HepG2 (cell line): ENCODE data around the gene MRE11. TPM values are rescaled to one million over a fixed set of nuclear protein-coding genes. Genes with fewer than 3 reads are reported as not detected.

Source experiments
- AKNA ChIP-seq: sonication (generic); formaldehyde crosslinking; IDR thresholded peaks from 2 replicates; pipeline ENCODE4 v1.4.0; 2020; ENCODE audit warnings: missing genetic modification reagents, borderline replicate concordance
- CBFB ChIP-seq: sonication (generic); formaldehyde crosslinking; IDR thresholded peaks from 2 replicates; pipeline ENCODE4 v1.4.0; 2020; ENCODE audit warnings: missing genetic modification reagents
- EP300 ChIP-seq, 3 experiments: sonication (generic) in 1 of 3; formaldehyde crosslinking in 1 of 3; IDR thresholded peaks; 2 replicates each; pipeline versions ENCODE4 v1.5.1 to v1.6.1; 2011 to 2020; ENCODE audit warnings: low read depth in 2 of 3, low read length in 2 of 3, borderline replicate concordance in 1 of 3, improper control_type of control experiment in 1 of 3, mild to moderate bottlenecking in 1 of 3, missing genetic modification reagents in 1 of 3, moderate library complexity in 1 of 3
- EZH2 ChIP-seq: conservative IDR thresholded peaks from 2 replicates; pipeline ENCODE4 v1.6.1; 2012; ENCODE audit warnings: mild to moderate bottlenecking, low read depth, low read length, moderate library complexity
- FOXP1 ChIP-seq, 2 experiments: fragments of 450-650 bp in 1 of 2; IDR thresholded peaks; 2 replicates each; pipeline ENCODE4 v1.6.1; 2017 to 2018; ENCODE audit warnings: antibody characterized with exemption in 1 of 2
- GABPB1 ChIP-seq: IDR thresholded peaks from 2 replicates; pipeline ENCODE4 v1.6.1; 2016; ENCODE audit warnings: mild to moderate bottlenecking, missing genetic modification reagents, moderate library complexity, missing compliant biosample characterization
- HOXA9 ChIP-seq: sonication (generic); formaldehyde crosslinking; IDR thresholded peaks from 2 replicates; pipeline ENCODE4 v1.8.1; 2022; ENCODE audit warnings: missing genetic modification reagents, mild to moderate bottlenecking, moderate library complexity, borderline replicate concordance
- HOXD1 ChIP-seq: sonication (generic); formaldehyde crosslinking; IDR thresholded peaks from 2 replicates; pipeline ENCODE4 v1.5.0; 2020; ENCODE audit warnings: missing genetic modification reagents
- MTF1 ChIP-seq: sonication (generic); formaldehyde crosslinking; IDR thresholded peaks from 2 replicates; pipeline ENCODE4 v1.5.0; 2020; ENCODE audit warnings: missing genetic modification reagents
- NONO ChIP-seq, 2 experiments: fragments of 450-650 bp in 1 of 2; sonication (generic) in 1 of 2; formaldehyde crosslinking in 1 of 2; IDR thresholded peaks in 1 of 2; conservative IDR thresholded peaks in 1 of 2; 2 replicates each; pipeline versions ENCODE4 v1.6.1 to v1.8.0; 2017 to 2022; ENCODE audit warnings: mild to moderate bottlenecking in 1 of 2, missing genetic modification reagents in 1 of 2, moderate library complexity in 1 of 2
- ONECUT2 ChIP-seq: sonication (generic); formaldehyde crosslinking; IDR thresholded peaks from 2 replicates; pipeline ENCODE4 v1.4.0; 2020; ENCODE audit warnings: missing genetic modification reagents
- RNF2 ChIP-seq: fragments of 450-650 bp; conservative IDR thresholded peaks from 2 replicates; pipeline ENCODE4 v1.6.1; 2016; ENCODE audit warnings: low read depth
- SPEN ChIP-seq: sonication (generic); formaldehyde crosslinking; IDR thresholded peaks from 2 replicates; pipeline ENCODE4 v1.5.1; 2020; ENCODE audit warnings: low read depth, mild to moderate bottlenecking, missing genetic modification reagents
- TAF1 ChIP-seq: sonication (generic); formaldehyde crosslinking; IDR thresholded peaks from 2 replicates; pipeline ENCODE4 v1.4.0; 2020; ENCODE audit warnings: missing genetic modification reagents
- YY1 ChIP-seq: IDR thresholded peaks from 2 replicates; pipeline ENCODE4 v1.6.1; 2011; ENCODE audit warnings: low read length, low read depth, moderate library complexity, mild to moderate bottlenecking; ENCODE audit not compliant: insufficient read depth, insufficient replicate concordance
- ZBTB7B ChIP-seq: sonication (generic); formaldehyde crosslinking; IDR thresholded peaks from 2 replicates; pipeline ENCODE4 v1.4.0; 2020; ENCODE audit warnings: missing genetic modification reagents
- ZFP37 ChIP-seq: sonication (generic); formaldehyde crosslinking; IDR thresholded peaks from 2 replicates; pipeline ENCODE4 v1.4.0; 2020; ENCODE audit warnings: missing genetic modification reagents, borderline replicate concordance
- ZMYM2 ChIP-seq: sonication (generic); formaldehyde crosslinking; IDR thresholded peaks from 2 replicates; pipeline ENCODE4 v1.8.0; 2022; ENCODE audit warnings: mild to moderate bottlenecking, missing genetic modification reagents
- ZNF224 ChIP-seq: sonication (generic); formaldehyde crosslinking; IDR thresholded peaks from 2 replicates; pipeline ENCODE4 v1.5.0; 2020; ENCODE audit warnings: mild to moderate bottlenecking, missing genetic modification reagents
- ZNF282 ChIP-seq: fragments of 450-650 bp; IDR thresholded peaks from 2 replicates; pipeline ENCODE4 v1.6.1; 2018; ENCODE audit not compliant: partially characterized antibody
- ZNF331 ChIP-seq: sonication (generic); formaldehyde crosslinking; IDR thresholded peaks from 2 replicates; pipeline ENCODE4 v1.4.0; 2020; ENCODE audit warnings: missing genetic modification reagents
- ZNF468 ChIP-seq: sonication (generic); formaldehyde crosslinking; IDR thresholded peaks from 2 replicates; pipeline ENCODE4 v1.8.0; 2022; ENCODE audit warnings: mild to moderate bottlenecking, moderate library complexity, missing genetic modification reagents
- ZNF510 ChIP-seq: sonication (generic); formaldehyde crosslinking; IDR thresholded peaks from 2 replicates; pipeline ENCODE4 v1.4.0; 2020; ENCODE audit warnings: low read depth, mild to moderate bottlenecking, missing genetic modification reagents
- ZNF562 ChIP-seq: sonication (generic); formaldehyde crosslinking; IDR thresholded peaks from 2 replicates; pipeline ENCODE4 v1.8.0; 2022; ENCODE audit warnings: missing genetic modification reagents, borderline replicate concordance
- ZNF766 ChIP-seq: sonication (generic); formaldehyde crosslinking; IDR thresholded peaks from 2 replicates; pipeline ENCODE4 v1.5.0; 2020; ENCODE audit warnings: missing genetic modification reagents, borderline replicate concordance
- ZNF768 ChIP-seq: sonication (generic); formaldehyde crosslinking; IDR thresholded peaks from 2 replicates; pipeline ENCODE4 v1.4.0; 2020; ENCODE audit warnings: missing genetic modification reagents
- ZNF790 ChIP-seq: sonication (generic); formaldehyde crosslinking; IDR thresholded peaks from 2 replicates; pipeline ENCODE4 v1.8.0; 2022; ENCODE audit warnings: missing genetic modification reagents, mild to moderate bottlenecking, borderline replicate concordance
- polyA plus RNA-seq, 8 experiments: library from polyadenylated mRNA; depleted of rRNA in 3 of 8; stranded (reverse) in 7 of 8; unstranded in 1 of 8; fragments of >200 nt; fragmentation: Illumina TruSeq in 4 of 8; extraction: Trizol in 4 of 8; gene quantifications; 2 replicates each; pipeline versions ENCODE4 v1.2.1 to v1.2.3, GENCODE V29; 2011 to 2016; ENCODE audit warnings: low read depth in 4 of 8, missing spikeins in 1 of 8, mixed read lengths in 1 of 8; ENCODE audit not compliant: insufficient read depth in 1 of 8
- total RNA-seq, 5 experiments: library from RNA; depleted of rRNA; stranded (reverse); fragments of >200 nt; fragmentation: Illumina TruSeq; extraction: Trizol; gene quantifications; 2 replicates each; pipeline ENCODE4 v1.2.3, GENCODE V29; 2016; ENCODE audit warnings: low read depth in 1 of 5

The MRE11 gene
- total and polyA plus RNA-seq, 2 of the 13 experiments (the other 11 are each of a cell fraction or from before 2014, with no cell fraction given) = 7.2 to 37.3 TPM

- no peak for TF ChIP-seq AKNA
- no peak for TF ChIP-seq ZFP37 (CRISPR knock-in tag)
- TF ChIP-seq NONO (IDR thresholded peaks at IDR 0.05) = no peak
- TF ChIP-seq NONO (CRISPR knock-in tag; conservative IDR thresholded peaks at IDR 0.05) = 0 out of 2 replicates have a peak, but pooled peaks have one; percentile 30
- TF ChIP-seq ZNF790 (CRISPR knock-in tag) = no peak
- TF ChIP-seq CBFB (CRISPR knock-in tag) = no peak
- no peak for TF ChIP-seq ZNF510
- TF ChIP-seq ZNF331 (CRISPR knock-in tag) = no peak
- no peak for TF ChIP-seq ZNF468 (CRISPR knock-in tag)
- no peak for TF ChIP-seq MTF1 (CRISPR knock-in tag)
- peak; percentile 47; the same call in 1 of the 2 replicates for TF ChIP-seq GABPB1 (CRISPR knock-in tag)
- no peak for TF ChIP-seq TAF1 (CRISPR knock-in tag)
- TF ChIP-seq ONECUT2 = no peak
- TF ChIP-seq ZNF768 (CRISPR knock-in tag) = peak; percentile 73; the same call in 1 of the 2 replicates
- TF ChIP-seq EP300 (IDR thresholded peaks at IDR 0.05; ENCODE audit: low read depth in 2 of 2, low read length in 2 of 2) = no peak
- no peak for TF ChIP-seq EP300 (CRISPR knock-in tag; IDR thresholded peaks at IDR 0.05; ENCODE audit: borderline replicate concordance)
- TF ChIP-seq ZNF766 (CRISPR knock-in tag) = 0 out of 2 replicates have a peak, but pooled peaks have one; percentile 61
- no peak for TF ChIP-seq ZMYM2 (CRISPR knock-in tag)
- no peak for TF ChIP-seq HOXD1
- no peak for TF ChIP-seq ZNF282
- no peak for TF ChIP-seq ZBTB7B
- no peak for TF ChIP-seq YY1
- TF ChIP-seq RNF2 = no peak
- no peak for TF ChIP-seq HOXA9 (CRISPR knock-in tag)
- no peak for TF ChIP-seq EZH2
- TF ChIP-seq ZNF224 (CRISPR knock-in tag) = no peak
- no peak for TF ChIP-seq FOXP1 (IDR thresholded peaks at IDR 0.05)
- no peak for TF ChIP-seq FOXP1 (CRISPR knock-in tag; IDR thresholded peaks at IDR 0.05)
- no peak for TF ChIP-seq ZNF562
- TF ChIP-seq SPEN (CRISPR knock-in tag) = no peak
Observed at GRCh38 chr11:94511932-94512781, 18.5 kb upstream of the MRE11 start, which contains the start of gene C11orf97 (continued).
